HG03025 (cell line): ENCODE results near the gene SPAG4.

ENCODE experiments used
- ATAC-seq: cut with Tn5 transposase; IDR thresholded peaks from one replicate; pipeline ENCODE4 v1.9.1; 2021; ENCODE audit warnings: mild to moderate bottlenecking, moderate library complexity; ENCODE audit not compliant: unreplicated experiment, low FRiP score

The SPAG4 gene, protein sequence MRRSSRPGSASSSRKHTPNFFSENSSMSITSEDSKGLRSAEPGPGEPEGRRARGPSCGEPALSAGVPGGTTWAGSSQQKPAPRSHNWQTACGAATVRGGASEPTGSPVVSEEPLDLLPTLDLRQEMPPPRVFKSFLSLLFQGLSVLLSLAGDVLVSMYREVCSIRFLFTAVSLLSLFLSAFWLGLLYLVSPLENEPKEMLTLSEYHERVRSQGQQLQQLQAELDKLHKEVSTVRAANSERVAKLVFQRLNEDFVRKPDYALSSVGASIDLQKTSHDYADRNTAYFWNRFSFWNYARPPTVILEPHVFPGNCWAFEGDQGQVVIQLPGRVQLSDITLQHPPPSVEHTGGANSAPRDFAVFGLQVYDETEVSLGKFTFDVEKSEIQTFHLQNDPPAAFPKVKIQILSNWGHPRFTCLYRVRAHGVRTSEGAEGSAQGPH

DNA sequence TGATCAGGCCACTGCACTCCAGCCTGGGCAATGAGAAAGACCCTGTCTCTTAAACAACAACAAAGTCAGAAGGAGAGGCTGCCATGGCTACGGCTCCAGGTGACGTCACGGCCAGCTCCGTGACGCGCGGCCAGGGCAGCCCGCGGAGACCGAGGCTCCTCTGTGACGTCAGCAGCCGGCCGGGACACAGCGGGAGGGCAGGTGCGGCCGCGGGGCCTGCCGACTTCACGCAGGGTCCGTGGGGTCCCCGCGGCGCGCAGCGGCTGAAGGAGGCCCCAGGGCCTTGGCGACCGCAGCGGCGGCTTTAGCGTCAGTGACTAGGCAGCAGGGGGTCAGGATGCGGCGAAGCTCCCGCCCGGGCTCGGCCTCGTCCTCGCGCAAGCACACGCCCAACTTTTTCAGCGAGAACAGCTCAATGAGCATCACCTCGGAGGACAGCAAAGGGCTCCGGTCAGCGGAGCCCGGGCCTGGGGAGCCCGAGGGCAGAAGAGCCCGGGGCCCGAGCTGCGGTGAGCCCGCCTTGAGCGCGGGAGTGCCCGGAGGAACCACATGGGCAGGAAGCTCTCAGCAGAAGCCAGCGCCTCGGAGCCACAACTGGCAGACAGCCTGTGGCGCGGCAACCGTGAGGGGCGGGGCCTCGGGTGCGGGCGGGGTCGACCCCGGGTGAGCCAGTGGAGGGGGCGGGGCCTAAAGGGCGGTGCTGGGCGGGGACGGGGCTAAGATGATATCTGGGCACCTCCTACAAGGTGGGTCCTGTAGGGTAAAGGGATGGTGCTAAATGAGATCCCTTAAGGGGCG lies at the start of gene SPAG4:
Gene SPAG4, plus strand, starts transcription at position 163 of the 798 bp plus-strand sequence. Its CDS starts 175 bp downstream, at position 338.
- peak; percentile 76 for ATAC-seq

DNA sequence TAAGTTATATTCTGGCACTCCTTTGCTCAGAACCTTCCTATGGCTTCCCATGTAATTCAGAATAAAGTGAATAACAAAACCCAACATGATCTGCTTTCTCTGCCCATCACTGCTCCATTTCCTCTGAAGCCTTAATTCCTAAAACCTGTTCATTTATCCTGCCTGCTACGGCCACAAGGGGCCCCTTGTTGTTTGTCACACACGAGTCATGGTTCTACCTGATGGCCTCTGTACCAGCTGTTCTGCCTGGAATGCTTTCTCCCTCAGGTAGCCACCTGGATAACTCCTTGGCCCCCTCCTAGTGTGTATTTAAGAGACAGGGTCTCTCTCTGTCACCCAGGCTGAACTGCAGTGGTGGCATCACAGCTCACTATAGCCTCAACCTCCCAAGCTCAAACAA lies 47.0 kb upstream of the SPAG4 start:
- no peak for ATAC-seq

DNA sequence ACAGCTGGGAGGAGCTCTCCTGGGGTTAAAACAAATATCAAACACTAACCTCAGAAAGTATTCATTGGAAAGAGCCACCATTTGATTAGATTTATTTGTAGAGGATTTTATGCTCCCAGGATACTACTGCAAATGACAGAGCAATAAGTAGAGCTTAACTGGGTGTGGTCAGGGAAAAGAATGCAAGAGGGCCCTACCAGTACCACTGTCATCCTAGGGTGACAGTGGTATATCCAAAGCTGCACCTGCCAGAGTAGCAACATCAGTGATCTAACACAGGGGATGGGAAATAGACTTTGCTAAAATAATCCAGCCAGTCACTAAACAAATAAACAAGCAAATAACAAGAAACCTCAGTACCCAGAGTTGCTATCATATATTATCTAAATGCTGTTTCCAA lies 44.1 kb upstream of the SPAG4 start:
- no peak for ATAC-seq

DNA sequence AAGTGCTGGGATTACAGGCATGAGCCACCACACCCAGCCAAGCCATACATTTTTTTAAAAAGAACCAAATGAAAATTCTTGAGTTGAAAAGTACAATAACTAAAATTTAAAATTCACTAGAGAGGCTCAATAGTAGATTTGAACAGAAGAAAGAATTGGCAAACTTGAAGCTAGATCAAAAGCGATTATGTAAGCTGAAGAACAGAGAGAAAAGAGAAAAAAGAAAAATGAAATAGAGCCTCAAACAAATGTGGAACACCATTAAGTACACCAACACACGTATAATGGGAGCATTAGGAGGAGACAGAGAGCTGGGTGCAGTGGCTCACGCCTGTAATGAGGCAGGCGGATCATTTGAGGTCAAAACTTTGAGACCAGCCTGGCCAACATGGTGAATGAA lies 42.8 kb upstream of the SPAG4 start:
- no peak for ATAC-seq

DNA sequence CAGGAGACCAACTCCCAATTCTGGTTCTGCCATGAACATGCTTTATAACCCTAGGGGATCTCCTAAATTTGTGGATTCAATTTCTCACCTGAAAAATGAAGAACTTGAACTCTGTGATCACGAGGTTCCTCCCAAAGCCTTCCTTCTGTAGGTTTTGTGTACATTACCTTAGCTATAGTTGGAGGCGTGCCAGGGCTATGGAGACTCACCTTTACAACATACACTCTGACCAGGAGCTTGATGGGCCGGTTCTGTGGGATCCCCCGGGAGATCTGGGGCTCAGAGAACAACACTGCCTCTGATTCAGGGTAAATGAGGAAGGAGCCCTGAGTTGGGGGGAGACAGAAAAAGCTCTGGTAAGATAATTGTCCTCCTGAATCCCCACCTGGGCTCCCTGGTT lies 39.7 kb upstream of the SPAG4 start:
- no peak for ATAC-seq

DNA sequence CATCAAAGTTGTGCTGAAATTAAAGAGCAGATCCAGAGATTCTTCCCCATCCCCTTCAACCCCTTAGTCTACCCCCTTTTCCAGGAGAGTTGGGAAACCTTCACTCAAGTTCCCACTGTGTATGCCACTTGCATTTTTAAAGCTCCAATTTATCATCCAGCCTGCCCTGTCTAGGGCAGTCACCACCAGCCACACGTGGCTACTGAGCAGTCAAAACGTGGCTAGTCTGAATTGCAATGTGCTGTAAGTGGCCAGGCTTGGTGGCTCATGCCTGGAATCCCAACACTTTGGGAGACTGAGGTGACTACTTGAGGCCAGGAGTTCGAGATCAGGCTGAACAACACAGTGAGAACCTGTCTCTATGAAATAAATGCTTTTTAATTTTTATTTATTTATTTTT lies 38.8 kb upstream of the SPAG4 start:
- ATAC-seq: no peak

DNA sequence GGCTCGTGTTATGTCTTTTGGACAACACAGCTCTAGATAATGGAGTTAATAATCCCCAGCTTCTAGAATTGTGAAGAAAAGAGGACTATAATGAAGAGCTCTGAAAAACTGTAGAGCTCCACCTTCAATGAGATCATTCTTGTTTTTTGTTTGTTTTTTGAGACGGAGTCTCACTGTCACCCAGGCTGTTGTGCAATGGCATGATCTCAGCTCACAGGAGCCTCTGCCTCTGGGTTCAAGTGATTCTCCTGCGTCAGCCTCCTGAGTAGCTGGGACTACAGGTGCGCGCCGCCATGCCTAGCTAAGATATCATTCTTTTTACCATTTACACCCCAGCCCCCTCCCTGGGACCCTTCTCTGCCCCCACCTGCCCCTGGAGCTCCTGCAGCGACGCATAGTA lies 37.2 kb upstream of the SPAG4 start:
- ATAC-seq: no peak

DNA sequence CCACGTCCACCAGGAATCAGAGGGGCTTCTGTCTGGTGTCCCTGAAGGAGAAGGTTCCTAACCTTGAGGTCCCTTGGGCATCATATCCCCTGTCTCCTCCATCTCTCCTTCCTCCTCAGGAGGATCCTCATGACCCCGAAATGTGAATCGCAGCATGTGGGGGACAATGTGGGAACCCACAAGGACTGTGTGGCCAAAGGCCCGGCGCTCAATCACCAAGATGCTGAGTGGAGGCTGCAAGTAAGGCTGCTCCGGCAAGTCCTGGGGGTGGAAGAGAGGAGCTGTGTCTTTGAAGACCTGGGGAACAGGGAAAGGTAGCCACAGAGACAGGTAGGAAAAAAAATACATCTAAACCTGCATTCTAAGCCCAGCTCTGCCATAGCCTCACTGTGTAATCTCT lies 36.4 kb upstream of the SPAG4 start:
- no peak for ATAC-seq

DNA sequence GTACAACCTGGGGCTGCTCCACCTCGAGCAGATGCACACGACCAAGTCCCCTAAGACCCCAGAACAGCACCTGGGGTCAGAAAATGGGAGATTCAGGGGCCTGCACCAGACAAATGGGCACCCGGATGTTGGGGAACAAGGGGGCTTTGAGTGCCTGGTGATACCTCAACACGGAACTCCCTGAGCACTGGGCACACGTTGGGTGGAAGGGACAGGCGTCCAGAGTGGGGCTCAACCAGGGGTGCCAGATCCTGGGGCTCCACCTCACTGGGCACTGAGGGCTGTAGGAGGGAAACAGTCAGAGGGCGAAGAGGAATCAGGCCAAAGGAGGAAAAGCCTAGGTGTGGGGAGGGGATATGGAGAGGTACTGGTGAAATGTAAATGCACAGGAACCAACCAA lies 33.5 kb upstream of the SPAG4 start:
- no peak for ATAC-seq

DNA sequence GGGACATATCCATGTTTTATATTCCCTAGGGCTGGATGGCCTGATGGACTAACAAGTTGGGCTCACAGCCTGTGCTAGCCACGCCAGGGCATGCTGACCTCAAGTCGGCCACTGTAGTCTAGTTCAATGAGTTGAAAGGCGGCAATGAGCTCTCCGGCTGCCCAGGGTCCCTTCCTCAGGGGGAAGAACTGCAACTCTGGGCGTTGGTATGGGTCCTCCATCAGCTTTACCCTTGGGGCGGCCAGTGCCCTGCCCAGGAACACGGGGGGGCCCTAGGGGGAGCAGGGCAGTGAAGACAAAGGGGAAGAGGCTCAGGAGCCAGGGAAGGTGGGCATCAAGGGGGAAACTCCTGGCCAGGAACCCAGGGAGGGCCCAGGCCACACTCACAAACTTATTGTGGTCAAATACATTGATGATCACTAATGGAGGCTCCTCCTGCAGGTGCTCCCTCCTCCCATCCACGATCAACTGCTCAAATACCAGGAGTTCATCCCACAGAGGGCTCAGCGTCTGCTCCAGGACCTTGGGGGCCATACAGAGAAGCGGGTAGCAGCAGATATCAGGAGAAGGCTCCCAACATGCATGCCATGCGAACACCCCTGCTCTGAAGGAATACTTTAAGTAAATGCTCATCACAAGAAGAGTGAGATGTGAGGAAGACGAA lies 32.8 kb upstream of the SPAG4 start:
- no peak for ATAC-seq

DNA sequence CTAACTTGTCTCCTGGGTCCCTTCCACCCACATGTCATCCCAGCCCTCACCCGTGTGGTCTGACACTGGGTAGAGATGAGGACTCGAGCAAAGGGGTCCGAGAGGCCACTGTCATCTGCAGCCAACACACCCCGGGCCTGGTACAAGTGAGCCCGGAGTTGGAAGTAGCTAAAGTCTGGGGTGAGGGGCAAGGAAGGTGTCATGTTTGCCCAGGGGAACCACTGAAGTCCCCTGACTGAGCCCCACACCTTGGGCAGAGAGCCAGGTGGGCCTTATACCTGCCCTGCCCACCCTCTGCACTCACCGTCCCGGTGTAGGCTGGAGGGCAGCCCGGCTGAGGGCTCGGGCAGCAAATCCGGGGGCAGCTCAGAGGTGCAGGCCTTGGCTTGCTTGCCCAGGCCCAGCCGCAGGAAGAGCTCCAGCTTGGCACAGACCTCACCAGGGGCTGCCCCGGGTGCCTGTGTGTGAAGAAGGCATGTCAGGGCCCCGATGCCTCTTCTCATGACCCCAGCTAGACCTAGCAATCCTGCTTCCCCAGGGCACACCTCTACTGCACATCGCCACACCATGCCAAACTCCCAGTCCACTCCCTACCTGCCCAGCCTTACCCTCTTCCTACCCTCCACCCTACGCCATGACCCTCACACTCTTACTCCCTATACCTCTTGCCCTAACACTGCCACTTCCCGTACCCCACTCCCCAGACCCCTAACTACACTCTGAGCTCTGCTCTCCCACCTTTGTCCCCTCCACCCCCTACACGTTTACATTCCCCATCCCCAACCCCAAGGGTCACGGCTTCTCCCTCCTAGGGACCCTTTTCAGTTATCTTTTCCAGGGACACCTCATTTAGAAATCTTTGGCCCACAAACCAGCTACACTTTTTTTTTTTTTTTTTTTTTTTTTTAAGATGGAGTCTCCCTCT lies 31.7 kb upstream of the SPAG4 start:
- ATAC-seq: no peak

DNA sequence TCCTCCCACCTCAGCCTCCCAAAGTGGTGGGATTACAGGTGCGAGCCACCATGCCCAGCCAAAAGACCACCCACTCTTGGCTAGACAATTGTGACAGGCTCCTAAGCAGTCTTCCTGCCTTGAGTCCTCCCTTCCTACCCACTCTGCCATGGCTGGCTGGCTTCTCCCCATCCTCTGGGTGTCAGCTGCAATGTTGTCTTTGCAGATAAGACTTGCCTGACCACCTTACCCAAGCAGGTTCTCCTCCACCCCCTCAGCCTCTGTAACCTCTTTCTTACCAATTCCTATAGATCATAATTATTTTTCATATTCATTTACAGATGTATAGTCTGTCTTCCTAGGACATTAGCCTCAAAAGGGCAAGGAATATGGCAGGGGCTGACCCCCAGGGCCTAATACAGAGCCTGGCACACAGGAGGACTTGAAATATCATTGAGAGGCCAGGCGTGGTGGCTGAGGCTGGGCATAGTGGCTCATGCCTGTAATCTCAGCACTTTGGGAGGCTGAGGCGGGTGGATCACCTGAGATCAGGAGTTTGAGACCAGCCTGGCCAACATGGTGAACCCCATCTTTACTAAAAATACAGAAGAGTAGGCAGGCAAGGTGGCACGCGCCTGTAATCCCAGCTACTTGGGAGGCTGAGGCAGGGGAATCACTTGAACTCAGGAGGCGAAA lies 28.7 kb upstream of the SPAG4 start:
- ATAC-seq: no peak

DNA sequence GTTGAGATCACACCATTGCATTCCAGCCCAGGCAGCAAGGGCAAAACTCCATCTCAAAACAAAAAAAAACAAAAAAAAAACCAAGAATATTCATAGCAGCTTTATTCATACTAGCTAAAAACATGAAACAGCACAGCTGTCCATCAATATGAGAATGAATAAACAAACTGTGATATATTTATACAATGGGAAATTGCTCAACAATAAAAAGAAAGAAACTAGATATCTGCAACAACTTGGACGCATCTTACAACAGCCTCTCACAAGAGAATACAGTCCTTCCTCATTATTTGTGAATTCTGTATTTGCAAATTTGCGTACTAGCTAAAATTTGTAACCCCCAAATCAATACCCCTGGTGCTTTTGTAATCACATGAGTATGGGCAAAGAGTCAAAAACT lies 28.2 kb upstream of the SPAG4 start:
- ATAC-seq: no peak

DNA sequence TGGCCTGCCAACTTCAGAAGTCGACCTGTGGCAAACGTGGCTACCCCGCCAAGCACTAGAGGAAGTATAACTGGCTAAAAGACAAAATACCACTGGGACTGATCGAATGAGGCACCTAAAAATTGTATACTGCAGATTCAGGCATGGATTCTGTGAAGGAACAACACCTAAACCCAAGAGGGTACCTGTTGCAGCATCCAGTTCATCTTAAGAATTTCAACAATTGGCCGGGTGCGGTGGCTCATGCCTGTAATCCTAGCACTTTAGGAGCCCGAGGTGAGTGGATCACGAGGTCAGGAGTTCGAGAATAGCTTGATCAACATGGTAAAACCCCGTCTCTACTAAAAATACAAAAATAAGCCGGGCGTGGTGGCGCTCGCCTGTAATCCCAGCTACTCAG lies 27.2 kb upstream of the SPAG4 start:
- ATAC-seq: no peak

DNA sequence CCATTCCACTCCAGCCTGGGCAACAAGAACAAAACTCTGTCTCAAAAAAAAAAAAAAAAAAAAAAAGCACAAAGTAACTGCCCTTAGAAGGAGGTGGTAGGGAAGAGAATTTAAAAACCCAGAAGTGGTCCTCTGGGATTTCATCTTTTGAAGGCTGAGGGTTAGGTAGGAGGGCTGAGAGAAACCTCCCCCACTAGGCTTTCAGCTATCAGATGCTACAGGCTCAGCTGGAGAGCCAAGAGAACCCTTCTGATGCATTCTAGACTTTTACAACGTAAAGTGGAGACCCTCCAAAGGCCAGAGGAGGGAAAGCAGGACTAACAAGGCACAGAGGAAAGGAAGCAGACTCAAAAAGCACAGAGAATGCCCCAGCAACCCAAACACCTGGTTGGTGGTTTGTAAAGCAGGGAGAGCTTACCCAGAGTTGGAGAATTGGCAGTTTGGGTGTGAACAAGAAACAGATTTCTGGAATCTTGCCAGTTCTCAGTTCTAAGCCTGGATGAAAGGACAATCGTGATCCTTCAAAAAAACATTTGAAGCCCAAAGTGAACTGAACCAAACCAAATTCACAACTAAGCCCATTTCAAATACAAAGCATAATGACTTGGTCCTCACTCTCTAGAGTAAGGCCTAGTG lies 23.2 kb upstream of the SPAG4 start:
- no peak for ATAC-seq

DNA sequence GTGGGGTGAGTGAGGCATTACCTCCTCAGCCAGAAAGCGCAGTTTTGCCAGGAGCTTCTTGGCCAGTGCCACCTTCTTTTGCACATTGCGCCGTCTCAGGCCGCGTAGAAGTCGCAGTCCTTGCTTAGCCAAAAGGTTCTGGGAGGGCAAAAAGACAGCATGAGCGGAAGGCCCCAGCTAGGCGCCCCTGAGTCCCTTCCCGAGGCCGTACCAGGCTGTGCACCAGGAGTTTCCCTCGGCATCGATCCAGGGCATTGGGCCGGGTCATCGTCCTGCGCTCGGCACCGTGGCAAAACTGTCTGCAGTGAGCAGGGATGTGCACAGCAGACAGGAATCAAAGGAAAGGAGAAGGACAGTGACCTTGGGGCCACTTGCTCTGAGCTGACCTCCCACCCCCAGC lies 20.2 kb upstream of the SPAG4 start:
- no peak for ATAC-seq

DNA sequence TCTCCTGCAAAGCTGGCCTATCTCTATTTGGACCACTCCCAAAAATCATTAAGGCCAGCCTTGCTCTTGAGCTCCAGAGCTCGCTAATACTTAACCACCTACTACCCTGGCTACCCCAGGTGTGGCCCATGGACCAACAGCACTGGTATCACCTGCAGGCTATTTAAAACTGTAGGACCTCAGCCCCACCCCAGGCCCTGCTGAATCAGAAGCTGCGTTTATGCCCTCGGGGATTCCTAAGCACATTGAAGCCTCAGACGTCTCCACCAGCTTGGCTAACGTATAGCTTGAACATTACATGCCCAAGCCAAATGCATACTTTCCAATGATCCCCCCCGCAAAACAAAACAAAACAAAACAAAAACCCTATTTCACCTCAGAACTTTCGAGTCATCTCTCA lies 19.7 kb upstream of the SPAG4 start:
- ATAC-seq: no peak

DNA sequence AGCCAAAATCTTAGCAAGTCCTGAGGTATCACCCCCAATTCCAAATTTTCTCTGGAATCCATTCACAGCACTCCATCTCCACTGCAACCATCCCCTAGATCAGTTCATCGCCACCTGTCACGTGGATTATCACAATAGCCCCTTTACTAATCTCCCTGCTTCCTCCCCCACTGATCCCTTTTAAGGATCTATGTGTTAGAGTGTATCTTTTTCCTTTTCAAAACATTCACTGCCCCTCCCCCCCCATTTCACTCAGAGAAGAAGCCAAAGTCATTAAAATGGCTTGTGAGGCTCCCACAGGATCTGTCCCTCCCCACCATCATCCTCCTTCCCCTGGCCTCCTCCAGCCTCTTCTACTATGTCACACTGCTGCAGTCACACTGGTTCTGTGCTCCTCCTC lies 18.4 kb upstream of the SPAG4 start:
- no peak for ATAC-seq

DNA sequence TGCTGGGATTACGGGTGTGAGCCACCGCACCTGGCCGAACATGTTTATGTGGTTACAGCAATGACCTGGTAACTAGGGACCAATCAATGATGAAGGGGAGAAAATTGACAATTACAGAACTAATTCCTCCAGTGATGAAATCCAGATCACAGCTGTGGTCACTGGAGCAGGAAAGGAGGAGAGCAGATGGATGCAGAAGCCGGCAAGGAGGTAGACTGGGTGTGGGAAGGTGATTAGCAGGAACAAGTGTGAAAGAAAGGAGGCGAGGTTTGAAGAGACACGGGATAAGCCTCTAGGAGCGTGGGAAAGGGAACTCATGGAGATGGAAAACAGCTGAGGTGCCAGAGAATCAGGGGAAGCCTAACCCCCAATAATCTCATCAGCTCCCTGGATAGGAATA lies 17.2 kb upstream of the SPAG4 start:
- ATAC-seq: no peak
